SK-N-SH (cell line): Measurements from ENCODE around the gene CLCN5. TPM values are rescaled to one million over a fixed set of nuclear protein-coding genes. Genes with fewer than 3 reads are reported as not detected.

ENCODE experiments used
- CTCF ChIA-PET: fragments of 300-600, 350-600 bp; formaldehyde crosslinking; extraction: SDS; loops from one replicate; lab custom pipeline; 2021; lab: Yijun Ruan, JAX
- POLR2A ChIA-PET: fragments of 350-600 bp; sonication (Branson Sonifier 250); formaldehyde crosslinking; extraction: SDS; loops from one replicate; lab custom pipeline; 2020; ENCODE audit warnings: antibody characterized with exemption, inconsistent platforms; lab: Yijun Ruan, JAX
- DNase-seq: peaks from one replicate; pipeline ENCODE4 v3.0.0; 2012
- H2AFZ ChIP-seq: fragments of 200-600 bp; sonication (generic); 2 replicates; pipeline ENCODE4 v1.8.1; 2016; ENCODE audit warnings: antibody characterized with exemption, mild to moderate bottlenecking, low read depth
- H3F3A ChIP-seq: fragments of 200-600 bp; sonication (generic); replicated peaks from 2 replicates; pipeline ENCODE3; 2016; ENCODE audit warnings: antibody characterized with exemption, mild to moderate bottlenecking; ENCODE audit not compliant: insufficient read depth
- H3K27ac ChIP-seq, 2 experiments: fragments of 200-500 bp in 1 of 2; fragments of 200-600 bp in 1 of 2; sonication (Bioruptor generic) in 1 of 2; sonication (generic), shearing (Covaris generic) in 1 of 2; 2 replicates each; pipeline versions ENCODE4 v1.5.1 to v1.6.1; 2014 to 2016; ENCODE audit warnings: low read depth in 2 of 2, inconsistent platforms in 1 of 2, low read length in 1 of 2, mild to moderate bottlenecking in 1 of 2, mixed read lengths in 1 of 2
- H3K27me3 ChIP-seq: fragments of 200-600 bp; sonication (generic), shearing (Covaris generic); 2 replicates; pipeline ENCODE4 v1.6.1; 2016; ENCODE audit warnings: mixed run types; ENCODE audit not compliant: insufficient read depth
- H3K36me3 ChIP-seq, 2 experiments: fragments of 200-500 bp in 1 of 2; fragments of 200-600 bp in 1 of 2; sonication (Bioruptor generic) in 1 of 2; sonication (generic) in 1 of 2; replicated peaks in 1 of 2; 2 replicates each; pipeline versions ENCODE3 to v1.5.1; 2014 to 2016; ENCODE audit warnings: low read length in 1 of 2, mild to moderate bottlenecking in 1 of 2; ENCODE audit not compliant: insufficient read depth in 2 of 2, control insufficient read depth in 1 of 2
- H3K4me1 ChIP-seq, 2 experiments: fragments of 200-500 bp in 1 of 2; fragments of 200-600 bp in 1 of 2; sonication (Bioruptor generic) in 1 of 2; sonication (generic), shearing (Covaris generic) in 1 of 2; 2 replicates each; pipeline versions ENCODE4 v1.5.1 to v1.6.1; 2014 to 2016; ENCODE audit warnings: low read depth in 1 of 2, low read length in 1 of 2, mixed run types in 1 of 2; ENCODE audit not compliant: insufficient read depth in 2 of 2, control insufficient read depth in 1 of 2
- H3K4me2 ChIP-seq: fragments of 200-600 bp; sonication (generic), shearing (Covaris generic); 2 replicates; pipeline ENCODE4 v1.6.1; 2017; ENCODE audit warnings: mixed run types
- H3K4me3 ChIP-seq, 2 experiments: fragments of 200-500 bp in 1 of 2; fragments of 200-600 bp in 1 of 2; sonication (Bioruptor generic) in 1 of 2; sonication (generic), shearing (Covaris generic) in 1 of 2; 2 replicates each; pipeline versions ENCODE4 v1.5.1 to v1.8.1; 2014 to 2016; ENCODE audit warnings: low read depth in 2 of 2, inconsistent platforms in 1 of 2, low read length in 1 of 2, mild to moderate bottlenecking in 1 of 2, mixed read lengths in 1 of 2, moderate library complexity in 1 of 2
- H3K79me2 ChIP-seq: fragments of 200-600 bp; sonication (generic); 2 replicates; pipeline ENCODE4 v1.8.1; 2017; ENCODE audit warnings: mild to moderate bottlenecking; ENCODE audit not compliant: insufficient read depth
- H3K9ac ChIP-seq: fragments of 200-600 bp; sonication (generic); 2 replicates; pipeline ENCODE4 v1.6.1; 2017; ENCODE audit warnings: mixed run types
- H3K9me2 ChIP-seq: fragments of 200-600 bp; sonication (generic); 2 replicates; pipeline ENCODE4 v1.6.1; 2017; ENCODE audit warnings: mixed run types
- H3K9me3 ChIP-seq: fragments of 200-600 bp; sonication (generic); 2 replicates; pipeline ENCODE4 v1.6.1; 2017; ENCODE audit warnings: mixed run types, mild to moderate bottlenecking, moderate library complexity
- H4K20me1 ChIP-seq: fragments of 200-600 bp; sonication (generic); 2 replicates; pipeline ENCODE4 v1.6.1; 2017; ENCODE audit warnings: mild to moderate bottlenecking, mixed run types; ENCODE audit not compliant: insufficient read depth
- CHD2 ChIP-seq: fragments of 150-350 bp; IDR thresholded peaks from 2 replicates; pipeline ENCODE4 v1.6.1; 2018; ENCODE audit warnings: low read length; ENCODE audit not compliant: partially characterized antibody
- ELF1 ChIP-seq: IDR thresholded peaks from 2 replicates; pipeline ENCODE4 v1.4.0; 2012
- EZH2phosphoT487 ChIP-seq: fragments of 200-600 bp; sonication (generic); IDR thresholded peaks from 2 replicates; pipeline ENCODE4 v1.6.1; 2017; ENCODE audit warnings: low read depth, mixed run types, mild to moderate bottlenecking, antibody characterized with exemption, moderate library complexity, borderline replicate concordance
- FOXM1 ChIP-seq: IDR thresholded peaks from 2 replicates; pipeline ENCODE4 v1.4.0; 2012; ENCODE audit warnings: low read depth, mild to moderate bottlenecking
- GATA2 ChIP-seq: sonication (generic); formaldehyde crosslinking; IDR thresholded peaks from 2 replicates; pipeline ENCODE4 v1.5.0; 2020; ENCODE audit warnings: mild to moderate bottlenecking, missing genetic modification reagents
- IRF3 ChIP-seq: fragments of 150-350 bp; IDR thresholded peaks from 2 replicates; pipeline ENCODE4 v1.6.1; 2016; ENCODE audit warnings: mild to moderate bottlenecking, low read depth, low read length
- JUND ChIP-seq: IDR thresholded peaks from 2 replicates; pipeline ENCODE4 v1.4.0; 2012
- POLR2AphosphoS5 ChIP-seq: IDR thresholded peaks from 2 replicates; pipeline ENCODE4 v1.6.1; 2012; ENCODE audit warnings: low read depth, low read length
- RFX5 ChIP-seq: IDR thresholded peaks from 2 replicates; pipeline ENCODE4 v1.6.1; 2012; ENCODE audit warnings: mild to moderate bottlenecking, improper control_type of control experiment, low read length
- SIN3A ChIP-seq: IDR thresholded peaks from 2 replicates; pipeline ENCODE4 v1.6.1; 2012; ENCODE audit warnings: low read depth, mild to moderate bottlenecking, low read length, moderate library complexity, borderline replicate concordance
- SMC3 ChIP-seq: IDR thresholded peaks from 2 replicates; pipeline ENCODE4 v1.6.1; 2012; ENCODE audit warnings: low read depth, low read length, improper control_type of control experiment
- TEAD4 ChIP-seq: IDR thresholded peaks from 2 replicates; pipeline ENCODE4 v1.4.0; 2012; ENCODE audit warnings: mild to moderate bottlenecking, borderline replicate concordance; ENCODE audit not compliant: insufficient read depth
- YY1 ChIP-seq: IDR thresholded peaks from 2 replicates; pipeline ENCODE4 v1.4.0; 2012; ENCODE audit warnings: low read depth, mild to moderate bottlenecking
- WGBS: methylation state at CpG from one replicate; pipeline ENCODE4 v1.1.6; 2017; ENCODE audit warnings: low lambda C conversion rate; 5-methylcytosine and 5-hydroxymethylcytosine counted together
- polyA plus RNA-seq, 3 experiments: library from polyadenylated mRNA; depleted of rRNA; stranded (reverse); fragments of >200 nt; gene quantifications; 2 replicates each; pipeline ENCODE4 v1.2.3, GENCODE V29; 2012
- TF ChIP-seq, protein P1 (sequence below): IDR thresholded peaks from 2 replicates; pipeline ENCODE4 v1.4.0; 2012; ENCODE audit warnings: low read depth, borderline replicate concordance
- TF ChIP-seq, protein P2 (sequence below): IDR thresholded peaks from 2 replicates; pipeline ENCODE4; 2012
- TF ChIP-seq, protein P3 (sequence below): IDR thresholded peaks from 2 replicates; pipeline ENCODE4 v1.4.0; 2012; ENCODE audit warnings: low read depth

CLCN5 gene
- polyA plus RNA-seq, 1 of the 3 experiments (the other 2 are of a cell fraction), result 1.7 TPM

- TF ChIP-seq, protein P1, sequence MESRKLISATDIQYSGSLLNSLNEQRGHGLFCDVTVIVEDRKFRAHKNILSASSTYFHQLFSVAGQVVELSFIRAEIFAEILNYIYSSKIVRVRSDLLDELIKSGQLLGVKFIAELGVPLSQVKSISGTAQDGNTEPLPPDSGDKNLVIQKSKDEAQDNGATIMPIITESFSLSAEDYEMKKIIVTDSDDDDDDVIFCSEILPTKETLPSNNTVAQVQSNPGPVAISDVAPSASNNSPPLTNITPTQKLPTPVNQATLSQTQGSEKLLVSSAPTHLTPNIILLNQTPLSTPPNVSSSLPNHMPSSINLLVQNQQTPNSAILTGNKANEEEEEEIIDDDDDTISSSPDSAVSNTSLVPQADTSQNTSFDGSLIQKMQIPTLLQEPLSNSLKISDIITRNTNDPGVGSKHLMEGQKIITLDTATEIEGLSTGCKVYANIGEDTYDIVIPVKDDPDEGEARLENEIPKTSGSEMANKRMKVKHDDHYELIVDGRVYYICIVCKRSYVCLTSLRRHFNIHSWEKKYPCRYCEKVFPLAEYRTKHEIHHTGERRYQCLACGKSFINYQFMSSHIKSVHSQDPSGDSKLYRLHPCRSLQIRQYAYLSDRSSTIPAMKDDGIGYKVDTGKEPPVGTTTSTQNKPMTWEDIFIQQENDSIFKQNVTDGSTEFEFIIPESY, result no peak
Observed at GRCh38 chrX:50117476-50117875, 195.1 kb downstream of the CLCN5 start (continued).

DNA sequence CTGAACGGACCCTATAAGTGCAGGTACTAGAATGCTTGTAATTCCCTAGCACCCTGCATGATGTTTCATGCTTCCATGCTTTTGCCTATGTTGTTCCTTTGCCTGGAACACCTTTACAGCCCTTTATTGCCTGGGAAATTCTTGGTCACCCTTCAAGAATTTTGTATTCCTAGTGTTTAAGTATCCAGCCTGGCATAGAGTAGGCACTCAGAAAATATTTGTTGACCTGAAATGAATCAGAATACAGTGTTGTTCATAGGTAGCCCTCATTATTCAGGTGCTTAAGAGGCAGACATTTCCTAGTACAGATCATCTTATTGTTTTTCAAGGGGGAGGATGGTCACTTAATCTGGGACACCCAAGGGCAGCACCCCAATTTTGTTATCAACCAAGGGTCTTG, 203.1 kb downstream of the CLCN5 start:
- H3F3A ChIP-seq, result no peaks in the 10 kb centered on the region
- no peaks in the 10 kb centered on the region for H3K27me3 ChIP-seq
- POLR2A ChIA-PET, result no interaction called here
- TF ChIP-seq YY1, result no peak
- TF ChIP-seq POLR2AphosphoS5, result no peak
- TF ChIP-seq, protein P2, sequence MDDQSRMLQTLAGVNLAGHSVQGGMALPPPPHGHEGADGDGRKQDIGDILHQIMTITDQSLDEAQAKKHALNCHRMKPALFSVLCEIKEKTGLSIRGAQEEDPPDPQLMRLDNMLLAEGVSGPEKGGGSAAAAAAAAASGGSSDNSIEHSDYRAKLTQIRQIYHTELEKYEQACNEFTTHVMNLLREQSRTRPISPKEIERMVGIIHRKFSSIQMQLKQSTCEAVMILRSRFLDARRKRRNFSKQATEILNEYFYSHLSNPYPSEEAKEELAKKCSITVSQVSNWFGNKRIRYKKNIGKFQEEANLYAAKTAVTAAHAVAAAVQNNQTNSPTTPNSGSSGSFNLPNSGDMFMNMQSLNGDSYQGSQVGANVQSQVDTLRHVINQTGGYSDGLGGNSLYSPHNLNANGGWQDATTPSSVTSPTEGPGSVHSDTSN, result no peak
- no peak for TF ChIP-seq SIN3A
- no peak for TF ChIP-seq IRF3
- TF ChIP-seq, protein P1, result no peak
- no peak for TF ChIP-seq GATA2 (CRISPR knock-in tag)
- TF ChIP-seq EZH2phosphoT487, result no peak
- TF ChIP-seq FOXM1, result no peak
- no peak for TF ChIP-seq ELF1
- no peak for TF ChIP-seq JUND
- TF ChIP-seq SMC3, result no peak
- TF ChIP-seq RFX5, result no peak
- TF ChIP-seq TEAD4, result no peak
- no peak for TF ChIP-seq CHD2
- TF ChIP-seq, protein P3, sequence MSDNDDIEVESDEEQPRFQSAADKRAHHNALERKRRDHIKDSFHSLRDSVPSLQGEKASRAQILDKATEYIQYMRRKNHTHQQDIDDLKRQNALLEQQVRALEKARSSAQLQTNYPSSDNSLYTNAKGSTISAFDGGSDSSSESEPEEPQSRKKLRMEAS, result no peak
- no peak overlapping the region for H2AFZ ChIP-seq
- no peak overlapping the region for H3K9ac ChIP-seq
- H3K4me1 ChIP-seq, result no peaks in the 10 kb centered on the region
- no peak overlapping the region for H3K4me3 ChIP-seq
- no peak overlapping the region for H3K27ac ChIP-seq
- 17% methylated on average over 1 of the region's 1 CpG for WGBS
- CTCF ChIA-PET, result no interaction called here
- H4K20me1 ChIP-seq, result no peaks in the 10 kb centered on the region
- no peak for DNase-seq
- H3K79me2 ChIP-seq, result no peaks in the 10 kb centered on the region
- no peaks in the 10 kb centered on the region for H3K9me2 ChIP-seq
- no peak overlapping the region for H3K4me2 ChIP-seq
- no peaks in the 10 kb centered on the region for H3K9me3 ChIP-seq
- no peaks in the 10 kb centered on the region for H3K36me3 ChIP-seq
